ENCODE results near the gene RNF166.

RNF166 gene

DNA sequence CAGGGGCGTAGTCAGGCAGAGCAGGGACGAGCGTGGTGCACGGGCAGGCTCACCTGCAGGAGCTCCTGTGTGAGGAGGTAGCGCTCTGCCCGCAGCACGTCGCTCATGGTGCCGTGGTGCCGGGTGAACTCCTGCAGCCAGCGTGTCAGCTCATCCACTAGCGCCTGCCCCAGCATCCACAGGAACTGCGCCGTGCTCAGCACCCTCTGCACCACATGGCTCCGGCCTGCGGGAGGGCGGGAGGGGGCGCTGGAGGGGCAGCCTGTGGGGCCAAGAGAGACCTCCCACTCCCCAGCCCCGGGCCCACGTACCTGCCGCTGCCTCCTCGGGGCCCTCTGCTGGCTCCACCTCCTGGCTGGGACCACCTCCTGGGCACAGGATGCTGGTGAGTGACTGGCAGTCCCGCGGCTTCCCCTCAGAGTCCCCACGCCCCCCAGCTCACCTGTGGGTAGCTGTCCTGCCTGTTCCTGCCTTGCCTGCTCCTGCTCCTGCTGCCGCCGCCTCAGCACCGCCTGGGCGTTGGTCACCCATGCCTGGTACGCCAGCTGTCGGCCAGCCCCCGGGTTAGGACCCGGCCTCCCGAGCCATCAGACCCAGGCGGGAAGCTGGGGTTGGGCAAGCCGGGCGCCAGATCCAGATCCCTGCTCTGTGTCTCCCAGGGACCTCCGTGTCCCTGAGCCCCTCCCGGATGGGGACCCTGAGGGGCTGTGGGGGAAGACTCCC, 16.7 kb upstream of the RNF166 start:
- no peak for DNase-seq

GRCh38 chr16:88721815-88722755, 15.9 kb upstream of the RNF166 start:
- DNase-seq = no peak

GRCh38 chr16:88721236-88721635, 15.0 kb upstream of the RNF166 start:
- DNase-seq = no peak

- DNase-seq = no peak
These were observed 14.3 kb upstream of the RNF166 start for GRCh38 chr16:88720396-88720970.

GRCh38 chr16:88719933-88720296, 13.7 kb upstream of the RNF166 start:
- no peak for DNase-seq

DNA sequence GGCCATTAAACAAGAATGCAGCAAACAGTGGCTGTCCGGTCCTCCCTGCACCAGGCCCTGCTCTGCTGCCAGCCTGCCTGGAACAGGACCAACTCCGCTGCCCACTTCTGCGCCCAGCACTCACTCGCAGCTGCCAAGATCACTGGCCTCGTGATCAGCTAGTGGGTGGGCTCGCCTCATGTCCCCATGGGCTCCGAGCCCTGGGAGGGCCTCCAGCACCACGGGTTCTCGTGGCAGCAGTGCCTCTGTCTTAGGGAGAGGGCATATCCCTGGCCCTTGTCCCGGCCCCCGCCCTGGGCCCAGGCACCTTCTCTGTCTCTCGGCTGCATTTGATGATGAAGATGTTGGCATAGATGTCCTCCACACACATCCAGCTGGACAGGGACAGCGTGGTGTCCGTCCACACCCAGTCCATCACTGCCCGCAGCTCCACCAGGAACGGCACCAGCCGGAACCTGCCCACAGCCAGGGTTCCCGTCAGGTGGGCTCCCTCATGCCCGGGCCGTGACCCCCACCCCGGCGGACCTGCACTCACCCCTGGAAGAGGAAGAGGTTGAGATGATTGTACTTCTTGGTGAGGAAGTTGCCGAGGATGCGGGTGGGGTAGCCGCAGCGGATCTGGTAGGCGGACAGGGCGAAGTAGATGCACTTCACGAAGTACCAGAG, 13.2 kb upstream of the RNF166 start:
- no peak for DNase-seq

DNA sequence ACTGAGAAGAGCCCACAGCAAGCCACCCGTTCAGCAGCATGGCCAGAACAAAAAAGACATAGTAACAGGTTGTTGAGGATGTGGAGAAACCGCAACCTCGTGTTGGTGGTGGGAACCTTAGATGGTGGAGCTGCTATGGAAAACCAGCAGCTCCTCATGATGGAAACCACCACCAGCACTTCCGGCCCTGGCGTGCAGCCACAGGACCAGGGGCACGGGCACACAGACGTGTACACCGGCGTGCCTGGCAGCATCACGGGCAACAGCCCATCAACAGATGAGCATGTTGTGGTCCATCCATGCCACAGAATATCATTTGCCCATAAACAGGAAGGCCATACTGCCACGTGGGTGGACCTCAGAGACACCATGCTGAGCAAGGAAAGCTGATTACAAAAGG, 12.0 kb upstream of the RNF166 start:
- DNase-seq = no peak

GRCh38 chr16:88716601-88717001, 10.4 kb upstream of the RNF166 start:
- DNase-seq = no peak

- no peak for DNase-seq
These were observed 10.0 kb upstream of the RNF166 start for GRCh38 chr16:88716201-88716600.

DNA sequence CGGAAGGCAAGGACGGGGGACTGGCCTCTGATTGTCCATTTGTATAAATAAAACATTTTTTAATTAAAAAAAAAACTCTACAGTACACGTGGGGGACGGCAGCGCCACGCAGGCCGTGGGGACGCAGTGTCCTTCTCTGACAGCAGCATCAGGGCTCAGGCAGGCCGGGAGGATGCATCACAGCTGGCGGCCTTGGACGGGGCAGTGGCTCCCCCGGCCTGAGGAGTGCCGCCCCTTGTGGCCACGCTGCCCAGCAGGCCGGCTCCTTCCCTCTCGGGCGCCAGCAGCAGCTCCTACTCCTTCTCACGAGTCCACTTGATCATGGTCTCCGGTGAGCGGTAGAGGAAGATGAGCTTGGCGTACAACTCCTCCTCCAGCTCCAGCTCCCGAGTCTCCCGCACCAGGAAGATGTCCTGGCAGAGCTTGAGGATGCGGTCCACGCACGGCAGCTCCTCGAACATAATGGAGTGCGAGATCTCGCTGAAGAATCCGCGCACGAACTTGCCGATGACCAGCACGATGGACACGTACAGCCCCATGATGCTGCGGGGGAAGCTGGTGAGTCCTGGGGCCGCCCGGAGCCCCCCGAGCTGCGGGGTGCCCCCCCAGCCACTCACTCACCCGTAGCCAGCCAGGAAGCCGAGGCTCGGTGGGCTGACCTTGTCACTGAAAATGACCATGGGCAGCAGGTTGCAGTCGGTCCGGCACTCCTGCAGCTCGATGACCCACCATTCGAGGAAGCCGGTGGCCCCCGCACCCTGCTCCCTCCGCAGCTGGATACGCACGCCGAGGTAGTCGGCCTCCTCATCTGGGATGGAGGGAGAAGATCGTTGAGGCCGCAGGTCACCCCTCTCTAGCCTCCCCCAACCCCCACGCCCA, 9.3 kb upstream of the RNF166 start:
- no peak for DNase-seq

DNA sequence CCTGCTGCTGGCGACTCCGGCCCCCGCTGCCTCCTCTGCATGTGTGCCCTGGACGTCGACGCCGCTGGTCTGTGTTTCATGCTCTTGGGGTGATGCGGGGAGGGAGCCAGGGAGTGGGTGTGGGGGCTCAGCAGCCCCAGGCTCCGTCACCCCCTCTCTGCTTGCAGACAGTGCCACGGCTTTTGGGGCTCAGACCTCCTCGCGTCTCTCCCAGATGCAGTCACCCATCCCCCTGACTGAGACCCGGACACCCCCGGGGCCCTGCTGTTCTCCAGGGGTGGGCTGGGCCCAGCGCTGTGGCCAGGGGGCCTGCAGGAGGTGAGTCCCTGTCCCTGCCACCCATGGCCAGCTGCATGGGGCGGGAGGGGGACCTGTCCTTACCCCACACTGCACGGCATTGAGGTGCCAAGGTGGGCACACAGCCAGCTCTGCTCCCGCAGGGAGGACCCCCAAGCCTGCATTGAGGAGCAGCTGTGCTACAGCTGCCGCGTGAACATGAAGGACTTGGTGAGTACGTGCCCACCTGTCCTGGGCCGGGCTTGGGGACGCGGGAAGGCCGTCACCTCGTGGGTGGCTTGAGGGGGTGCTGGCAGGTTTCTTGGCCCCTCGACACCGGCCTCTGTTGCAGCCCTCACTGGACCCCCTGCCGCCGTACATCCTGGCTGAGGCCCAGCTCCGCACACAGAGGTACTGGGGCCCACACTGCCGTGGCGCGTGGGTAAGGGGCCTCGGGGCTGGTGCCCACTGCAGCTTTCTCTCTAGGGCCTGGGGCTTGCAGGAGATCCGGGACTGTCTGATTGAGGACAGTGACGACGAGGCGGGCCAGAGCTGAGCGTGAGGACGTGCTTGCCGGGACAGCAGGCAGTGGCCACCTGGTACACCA, 8.5 kb upstream of the RNF166 start:
- DNase-seq = no peak

GRCh38 chr16:88713568-88714419, 7.6 kb upstream of the RNF166 start:
- DNase-seq = no peak

DNA sequence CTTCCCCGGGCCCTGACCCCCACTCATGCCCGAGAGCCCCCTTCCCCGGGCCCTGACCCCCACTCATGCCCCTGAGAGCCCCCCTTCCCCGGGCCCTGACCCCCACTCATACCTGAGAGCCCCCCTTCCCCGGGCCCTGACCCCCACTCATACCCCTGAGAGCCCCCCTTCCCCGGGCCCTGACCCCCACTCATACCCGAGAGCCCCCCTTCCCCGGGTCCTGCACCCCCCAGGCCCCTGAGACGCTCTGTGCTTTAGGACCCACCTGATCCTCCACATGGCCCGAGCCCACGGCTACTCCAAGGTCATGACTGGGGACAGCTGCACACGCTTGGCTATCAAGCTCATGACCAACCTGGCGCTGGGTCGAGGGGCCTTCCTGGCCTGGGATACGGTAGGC, 6.8 kb upstream of the RNF166 start:
- DNase-seq = no peak

GRCh38 chr16:88712362-88712979, 6.3 kb upstream of the RNF166 start:
- no peak for DNase-seq

GRCh38 chr16:88711750-88712340, 5.6 kb upstream of the RNF166 start:
- no peak for DNase-seq

GRCh38 chr16:88710556-88710955, 4.3 kb upstream of the RNF166 start:
- no peak for DNase-seq

- DNase-seq = no peak
These were observed 988 bp upstream of the RNF166 start for GRCh38 chr16:88706965-88707826.

- DNase-seq = peak in 1 of 2 donors; percentile 46
These were observed 393 bp downstream of the RNF166 start for GRCh38 chr16:88705801-88706228.
